Hindlimb muscle (tissue), 1 donor: ENCODE data around the gene MYO7B. TPM values are rescaled to one million over a fixed set of nuclear protein-coding genes. Genes with fewer than 3 reads are reported as not detected.

ENCODE experiments used
- DNase-seq: peaks from one replicate; pipeline ENCODE4 v3.0.0-alpha.2; 2013
- polyA plus RNA-seq: library from polyadenylated mRNA; unstranded; fragments of 120-200 nt; gene quantifications from one replicate; pipeline ENCODE4 v1.2.1, GENCODE V29; 2013; ENCODE audit not compliant: insufficient read length

Gene MYO7B
- polyA plus RNA-seq, 1 donor = 1.4 TPM

- no peak for DNase-seq
These were observed 55.1 kb downstream of the MYO7B start for GRCh38 chr2:127590386-127591190.

- DNase-seq = peak; percentile 25
These were observed 55.9 kb downstream of the MYO7B start for GRCh38 chr2:127591221-127591923.

GRCh38 chr2:127592761-127593227 is 57.3 kb downstream of the MYO7B start:
- DNase-seq = no peak

- DNase-seq = no peak
These were observed 58.0 kb downstream of the MYO7B start for GRCh38 chr2:127593228-127594115.

- no peak for DNase-seq
These were observed 58.7 kb downstream of the MYO7B start for GRCh38 chr2:127594116-127594591.

- DNase-seq = no peak
These were observed 61.0 kb downstream of the MYO7B start for GRCh38 chr2:127596311-127597045.

- no peak for DNase-seq
These were observed 61.8 kb downstream of the MYO7B start for GRCh38 chr2:127597046-127597983.

GRCh38 chr2:127597984-127598380 is 62.5 kb downstream of the MYO7B start:
- no peak for DNase-seq

- no peak for DNase-seq
These were observed 63.2 kb downstream of the MYO7B start for GRCh38 chr2:127598711-127599110.

GRCh38 chr2:127599211-127599610 is 63.7 kb downstream of the MYO7B start:
- DNase-seq = no peak

- DNase-seq = peak; percentile 16
These were observed 69.5 kb downstream of the MYO7B start for GRCh38 chr2:127604986-127605385.

GRCh38 chr2:127605691-127606263 is 70.3 kb downstream of the MYO7B start:
- DNase-seq = no peak

GRCh38 chr2:127606625-127607398 is 71.3 kb downstream of the MYO7B start:
- no peak for DNase-seq

- DNase-seq = no peak
These were observed 72.0 kb downstream of the MYO7B start for GRCh38 chr2:127607399-127607908.

- no peak for DNase-seq
These were observed 72.9 kb downstream of the MYO7B start for GRCh38 chr2:127608061-127609030.

- DNase-seq = no peak
These were observed 73.7 kb downstream of the MYO7B start for GRCh38 chr2:127609031-127609751.

- no peak for DNase-seq
These were observed 74.3 kb downstream of the MYO7B start for GRCh38 chr2:127609818-127610217.
